Measurements from ENCODE around the gene FLOT1. TPM values are rescaled to one million over a fixed set of nuclear protein-coding genes. Genes with fewer than 3 reads are reported as not detected.

FLOT1 gene
- total and polyA plus RNA-seq, 8 donors, result 115 to 206 (median 124) TPM

- DNase-seq, result no peak
- TF ChIP-seq CTCF (IDR thresholded peaks at IDR 0.05), result no peak
- no peak overlapping the region for H3K27ac ChIP-seq
Observed at GRCh38 chr6:30774701-30775100, 32.2 kb upstream of the FLOT1 start.

GRCh38 chr6:30770592-30770991 is 28.1 kb upstream of the FLOT1 start:
- peak overlapping the region in 1 of 2 donors; percentile 80 for H3K27ac ChIP-seq
- no peak for ATAC-seq
- no peak for TF ChIP-seq CTCF (IDR thresholded peaks at IDR 0.05)
- H3K4me1 ChIP-seq, result peaks cover 15 to 37% of the 10 kb centered on the region in 2 donors
- no peaks in the 10 kb centered on the region for H3K36me3 ChIP-seq
- no peak for DNase-seq
- H3K27me3 ChIP-seq, result no peaks in the 10 kb centered on the region
- H3K4me3 ChIP-seq, result no peak overlapping the region
- H3K9me3 ChIP-seq, result no peaks in the 10 kb centered on the region
- intact Hi-C loops (cut with DNase I), result no loop called here

More at GRCh38 chr6:30774701-30775100, 32.2 kb upstream of the FLOT1 start:
- Histone ChIP-seq H3K36me3 (no peaks in the 10 kb centered on the region), H3K9me3 (no peaks in the 10 kb centered on the region), H3K27me3 (no peaks in the 10 kb centered on the region), H3K4me3 (no peak overlapping the region), H3K4me1 (peaks cover 8 to 49% of the 10 kb centered on the region in 2 donors)
- intact Hi-C loops (cut with DNase I), result no loop called here
- no peak for ATAC-seq

- Histone ChIP-seq H3K9me3 (no peaks in the 10 kb centered on the region), H3K4me1 (peaks cover 15 to 37% of the 10 kb centered on the region in 2 donors), H3K4me3 (no peak overlapping the region), H3K27ac (peak overlapping the region; percentile 15 to 80), H3K27me3 (no peaks in the 10 kb centered on the region), H3K36me3 (no peaks in the 10 kb centered on the region)
- no peak for DNase-seq
- ATAC-seq, result no peak
- TF ChIP-seq CTCF (IDR thresholded peaks at IDR 0.05), result no peak
- intact Hi-C loops (cut with DNase I), result no loop called here
Observed at GRCh38 chr6:30769853-30770524, 27.5 kb upstream of the FLOT1 start.

- no peaks in the 10 kb centered on the region for H3K36me3 ChIP-seq
- no peaks in the 10 kb centered on the region for H3K27me3 ChIP-seq
- peak overlapping the region; percentile 78 to 80 for H3K27ac ChIP-seq
- peak overlapping the region in 1 of 2 donors; percentile 14 for H3K4me3 ChIP-seq
- no peak for TF ChIP-seq CTCF (IDR thresholded peaks at IDR 0.05)
- peak; percentile 89 for ATAC-seq
- peaks cover 16 to 41% of the 10 kb centered on the region in 2 donors for H3K4me1 ChIP-seq
- intact Hi-C loops (cut with DNase I), result no loop called here
- DNase-seq, result peak in 2 of 4 donors; percentile 75 to 84
- no peaks in the 10 kb centered on the region for H3K9me3 ChIP-seq
Observed at GRCh38 chr6:30769088-30769852, 26.8 kb upstream of the FLOT1 start.

GRCh38 chr6:30768634-30769087 is 26.2 kb upstream of the FLOT1 start:
- DNase-seq (no peak), ATAC-seq (no peak)
- TF ChIP-seq CTCF (IDR thresholded peaks at IDR 0.05), result no peak
- H3K36me3 ChIP-seq, result no peaks in the 10 kb centered on the region
- peak overlapping the region in 1 of 2 donors; percentile 14 for H3K4me3 ChIP-seq
- intact Hi-C loops (cut with DNase I), result no loop called here
- H3K27ac ChIP-seq, result peak overlapping the region in 1 of 2 donors; percentile 80
- H3K9me3 ChIP-seq, result no peaks in the 10 kb centered on the region
- H3K4me1 ChIP-seq, result peaks cover 19 to 47% of the 10 kb centered on the region in 2 donors
- H3K27me3 ChIP-seq, result no peaks in the 10 kb centered on the region
